Left cardiac atrium (tissue), 4 donors: ENCODE results near the gene CPT1C. TPM values are rescaled to one million over a fixed set of nuclear protein-coding genes. Genes with fewer than 3 reads are reported as not detected.

Experiments used
- ATAC-seq, 2 donors: fragments of 200-7000 bp; cut with Tn5 transposase; one replicate each; pipeline ENCODE4 v1.9.1; 2020; ENCODE audit warnings: mild to moderate bottlenecking in 2 of 2, moderate library complexity in 2 of 2
- DNase-seq: peaks from one replicate; pipeline ENCODE4 v3.0.0-alpha.2; 2020
- intact Hi-C, 2 donors: fragments of 100-400 bp; cut with DNase I; formaldehyde crosslinking; loops; one replicate each; pipeline versions ENCODE4 v1.14.1 to v1.15.1; 2022 to 2023
- microRNA-seq, 2 donors: library from miRNA; unstranded; fragments of <30 nt; microRNA quantifications; one replicate each; pipeline ENCODE4 v1.2.0, GENCODE V29; 2020
- total RNA-seq, 2 donors: library from RNA; stranded (reverse); fragmentation: NEBNext Ultra II Directional; extraction: Animal tissue kit (Norgen Biotek cat#: 25700); gene quantifications; one replicate each; pipeline ENCODE4 v1.2.1, GENCODE V29; 2021
- donor health status: DM: no; HTN: yes; CAD: no.
- donor health status: DM: no; HTN: yes; CAD: no; lungs with severe emphysema.
- donor health status: DM: yes; HTN: yes; CAD: no.
- donor health status: Dilated cardiomyopathy.

The CPT1C gene
- total RNA-seq, 2 donors from 2014 or later: 4.7 to 5.1 TPM

DNA sequence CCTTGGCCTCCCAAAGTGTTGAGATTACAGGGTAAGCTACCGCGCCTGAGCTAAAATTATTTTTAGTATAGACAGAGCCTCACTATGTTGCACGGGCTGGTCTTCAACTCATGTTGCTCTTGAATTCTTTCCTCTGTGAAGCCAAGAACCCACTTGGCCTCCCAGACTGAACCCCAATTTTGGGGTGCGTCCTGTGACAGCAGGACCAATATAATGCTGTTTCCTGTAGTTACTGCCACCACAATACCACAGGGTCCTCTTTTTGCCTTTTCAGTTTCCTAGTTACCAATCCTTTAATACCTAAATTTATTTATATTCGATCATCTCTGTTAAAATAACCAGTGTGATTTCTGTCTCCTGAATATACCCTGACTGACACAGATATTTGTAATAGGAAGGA is 39.2 kb downstream of the CPT1C start:
- intact Hi-C loops: no loop called here
- no peak for DNase-seq
- no peak for ATAC-seq

DNA sequence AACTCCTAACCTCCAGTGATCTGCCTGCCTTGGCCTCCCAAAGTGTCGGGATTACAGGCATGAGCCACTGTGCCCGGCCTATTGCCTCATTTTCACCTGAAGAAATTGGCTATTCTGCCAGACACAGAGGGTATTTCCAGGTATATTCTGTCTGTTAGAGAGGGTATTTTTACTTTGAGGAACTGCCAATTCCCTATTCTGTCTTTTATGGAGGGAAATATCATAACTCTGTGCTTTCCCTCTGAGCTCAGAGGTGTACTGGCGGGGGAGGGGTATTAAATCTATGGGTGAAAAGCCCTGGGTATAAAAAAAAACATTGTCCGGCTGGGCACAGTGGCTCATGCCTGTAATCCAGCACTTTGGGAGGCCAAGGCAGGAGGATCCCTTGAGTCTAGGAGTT is 47.4 kb downstream of the CPT1C start:
- no peak for DNase-seq
- ATAC-seq: no peak
- intact Hi-C loops: no loop called here

DNA sequence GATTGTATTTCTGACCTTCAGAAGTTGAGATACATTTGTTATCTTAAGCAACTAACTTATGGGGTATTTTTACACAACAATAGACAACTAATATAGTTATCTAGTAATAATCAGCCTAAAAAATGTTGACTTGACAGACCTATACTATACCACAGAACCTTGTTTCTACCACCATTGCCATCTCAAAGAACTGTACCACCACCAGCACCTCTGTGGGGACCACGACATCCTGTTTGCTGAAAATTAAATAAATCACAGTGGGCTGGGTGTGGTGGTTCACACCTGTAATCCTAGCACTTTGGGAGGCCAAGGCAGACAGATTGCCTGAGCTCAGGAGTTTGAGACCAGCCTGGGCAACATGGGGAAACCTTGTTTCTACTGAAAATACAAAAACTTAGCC is 48.2 kb downstream of the CPT1C start:
- ATAC-seq (no peak), DNase-seq (no peak)
- intact Hi-C loops: no loop called here

DNA sequence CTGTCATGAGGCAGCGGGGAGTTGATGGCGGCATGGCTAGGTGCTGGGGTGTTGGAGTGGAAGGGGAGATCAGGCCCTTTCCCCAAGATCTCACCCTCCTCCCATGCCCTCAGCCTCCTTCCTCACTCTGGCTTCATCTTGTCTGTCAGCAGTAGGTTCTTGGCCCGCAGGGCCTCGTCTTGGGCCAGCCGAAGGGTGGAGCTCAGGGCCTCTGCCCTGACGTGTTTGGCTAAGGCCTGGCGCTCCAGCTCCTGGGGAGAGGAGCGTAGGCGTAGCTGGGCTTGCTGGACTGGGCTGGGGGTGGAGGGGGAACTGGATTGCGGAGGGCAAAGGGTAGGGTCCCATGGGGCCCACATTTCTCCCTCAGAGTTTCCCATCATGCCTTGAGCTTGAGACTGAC is 49.0 kb downstream of the CPT1C start:
- intact Hi-C loops: no loop called here
- ATAC-seq (no peak), DNase-seq (no peak)

DNA sequence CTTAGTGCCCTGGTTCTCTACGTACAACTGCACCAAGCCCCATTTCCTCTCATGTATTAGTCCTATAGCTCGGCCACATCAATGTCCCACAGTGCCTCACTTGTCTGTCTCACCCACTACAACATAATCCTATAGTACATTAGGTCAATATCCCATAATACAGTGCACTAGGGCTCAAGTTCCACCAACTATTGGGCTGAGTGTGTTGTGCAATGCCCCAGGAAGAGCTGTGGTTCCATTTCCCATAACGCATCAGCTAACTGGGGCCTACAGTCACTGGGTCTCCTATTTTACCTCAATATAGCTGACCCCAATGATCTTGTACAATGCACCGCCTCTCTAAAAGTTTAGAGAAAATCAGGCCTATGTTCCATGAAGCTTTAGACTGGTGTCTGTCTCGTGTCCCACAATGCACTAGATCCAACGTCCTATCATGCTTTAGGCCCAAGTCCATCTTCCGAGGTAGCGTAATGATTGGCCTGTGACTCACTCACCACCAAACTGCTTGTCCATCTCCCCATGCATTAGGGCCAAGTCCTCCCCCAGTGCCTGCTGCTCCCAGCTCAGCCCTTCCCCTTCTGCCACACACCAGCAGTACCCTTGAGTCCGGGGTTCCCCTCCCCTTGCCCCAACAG is 50.4 kb downstream of the CPT1C start:
- intact Hi-C loops: no loop called here
- no peak for DNase-seq
- no peak for ATAC-seq

DNA sequence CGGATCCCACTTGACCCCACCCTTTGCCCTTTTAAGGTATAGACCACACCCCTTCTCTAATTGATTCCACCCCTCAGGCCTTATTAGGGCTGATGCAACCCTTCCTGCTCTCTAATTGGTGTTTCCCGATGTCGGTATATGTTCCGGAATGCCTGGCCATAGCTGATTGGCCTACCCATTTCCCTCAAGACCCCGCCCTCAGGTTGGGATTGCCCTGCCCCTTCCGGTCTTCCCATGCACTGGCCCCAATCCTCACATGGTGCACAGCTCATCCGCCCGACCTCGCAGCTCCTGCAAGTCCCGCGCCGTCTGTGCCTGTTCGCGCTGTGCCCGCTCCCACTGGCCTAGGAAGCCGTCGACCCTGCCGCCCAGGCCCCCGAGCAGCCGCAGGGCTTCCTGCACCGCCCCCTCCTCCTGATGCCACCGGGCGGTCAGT is 54.0 kb downstream of the CPT1C start:
- intact Hi-C loops: no loop called here
- ATAC-seq: no peak

DNA sequence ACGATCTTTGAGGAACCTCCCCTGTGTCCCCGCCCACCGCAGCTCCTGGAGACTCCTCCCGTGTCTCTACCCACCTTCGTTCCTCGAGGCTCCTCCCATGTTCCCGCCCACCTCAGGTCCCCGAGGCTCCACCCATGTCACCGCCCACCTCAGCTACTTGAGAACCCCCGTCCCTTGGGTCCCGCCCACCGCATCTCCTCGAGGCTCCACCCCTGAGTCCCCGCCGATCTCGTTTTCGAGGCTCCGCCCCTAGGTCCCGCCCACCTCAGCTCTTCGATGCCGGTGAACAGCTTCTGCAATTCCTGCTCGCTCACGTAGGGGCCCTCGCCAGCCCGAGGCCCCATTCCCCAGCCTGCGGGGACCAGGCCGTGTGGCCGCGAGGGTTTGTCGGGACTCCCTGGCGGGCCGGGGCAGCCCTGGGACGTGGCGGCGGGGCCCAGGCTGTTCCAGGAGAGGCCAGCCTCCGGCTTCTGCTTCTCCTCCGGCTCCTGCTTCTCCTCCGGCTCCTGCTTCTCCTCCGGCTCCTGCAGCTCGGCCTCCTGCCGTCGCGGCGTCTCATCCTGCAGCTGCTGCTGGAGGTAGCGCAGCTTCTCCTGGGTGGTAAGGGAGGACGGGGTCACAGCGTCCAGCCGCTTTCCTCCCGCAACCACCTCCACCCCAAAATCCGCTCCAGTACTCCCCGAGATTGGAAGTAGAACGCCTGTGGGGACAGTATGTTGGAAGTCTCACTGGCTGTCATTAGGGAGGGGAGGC is 55.5 kb downstream of the CPT1C start:
- DNase-seq: peak; percentile 70

More for the DNA sequence above, 54.0 kb downstream of the CPT1C start:
- no peak for DNase-seq

DNA sequence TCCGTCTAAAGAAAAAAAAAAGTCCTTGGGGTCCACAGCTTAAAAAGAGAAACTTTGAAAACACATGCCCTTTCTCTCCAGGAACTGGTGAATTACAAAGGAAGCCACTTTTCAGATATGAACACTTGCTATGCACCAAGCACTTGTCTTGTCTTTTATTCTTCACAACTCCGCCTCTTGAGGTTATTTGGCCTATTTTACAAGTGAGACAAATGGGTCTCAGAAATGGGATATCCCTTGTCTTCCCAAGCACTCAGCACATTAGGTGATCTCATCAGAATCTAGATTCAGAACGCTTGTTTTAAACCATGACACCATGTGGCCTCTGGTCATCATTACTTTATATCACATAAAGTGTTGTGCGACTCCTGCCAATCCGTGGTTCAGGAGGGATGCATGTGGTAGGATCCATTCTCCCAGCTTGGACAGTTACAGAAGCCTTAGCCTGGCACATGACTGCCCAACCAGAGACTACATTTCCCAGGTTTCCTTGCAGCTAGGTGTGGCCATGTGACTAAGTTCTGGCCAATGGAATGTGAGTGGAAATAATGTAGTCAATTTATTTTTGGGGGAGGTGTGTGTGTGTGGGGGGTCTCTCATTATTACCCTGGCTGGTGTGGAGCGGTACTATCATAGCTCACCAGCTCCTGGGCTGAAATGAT is 58.3 kb downstream of the CPT1C start:
- DNase-seq (no peak), ATAC-seq (peak; percentile 25 to 31)
- intact Hi-C loops: no loop called here

More for the DNA sequence above, 55.5 kb downstream of the CPT1C start:
- ATAC-seq: peak; percentile 49 to 75
- intact Hi-C loops: no loop called here

DNA sequence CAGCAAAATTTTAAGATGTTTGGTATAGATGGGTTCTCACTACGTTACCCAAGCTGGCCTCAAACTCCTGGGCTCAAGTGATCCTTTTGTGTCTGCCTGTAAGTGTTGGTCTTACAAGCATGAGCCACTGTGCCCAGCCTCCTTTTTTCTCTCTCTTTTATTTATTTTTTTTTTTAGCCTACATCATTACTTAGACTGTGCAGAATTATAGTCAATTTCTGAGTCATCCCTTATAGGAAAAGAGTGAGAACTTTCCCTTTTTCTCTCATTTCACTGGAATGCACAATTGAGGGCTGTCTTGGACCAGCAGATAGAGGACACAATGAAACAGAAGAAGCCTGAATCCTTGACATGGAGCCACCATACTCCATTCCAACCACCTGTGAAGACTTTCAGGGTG is 58.9 kb downstream of the CPT1C start:
- DNase-seq: no peak
- intact Hi-C loops: no loop called here
- ATAC-seq: no peak

DNA sequence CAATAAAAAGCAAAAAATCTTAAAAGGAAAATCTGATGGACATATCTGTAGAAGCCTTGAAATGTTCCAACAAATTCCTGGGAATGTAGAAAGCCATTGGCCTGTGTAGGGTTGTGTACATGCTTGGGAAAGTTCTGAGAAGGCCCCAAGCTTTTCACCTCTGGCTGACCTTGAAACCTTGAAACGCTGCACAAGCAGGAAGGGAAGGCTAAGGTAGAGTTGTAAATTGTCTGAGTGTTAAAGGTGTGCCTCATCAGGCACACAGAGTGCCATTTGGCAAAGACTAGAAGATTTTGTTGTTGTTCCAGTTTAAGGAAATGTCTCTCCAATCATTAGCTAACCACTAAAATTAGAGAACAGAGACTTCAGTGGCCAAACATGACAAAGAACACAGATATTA is 61.8 kb downstream of the CPT1C start:
- ATAC-seq: no peak
- DNase-seq: no peak
- intact Hi-C loops: no loop called here

DNA sequence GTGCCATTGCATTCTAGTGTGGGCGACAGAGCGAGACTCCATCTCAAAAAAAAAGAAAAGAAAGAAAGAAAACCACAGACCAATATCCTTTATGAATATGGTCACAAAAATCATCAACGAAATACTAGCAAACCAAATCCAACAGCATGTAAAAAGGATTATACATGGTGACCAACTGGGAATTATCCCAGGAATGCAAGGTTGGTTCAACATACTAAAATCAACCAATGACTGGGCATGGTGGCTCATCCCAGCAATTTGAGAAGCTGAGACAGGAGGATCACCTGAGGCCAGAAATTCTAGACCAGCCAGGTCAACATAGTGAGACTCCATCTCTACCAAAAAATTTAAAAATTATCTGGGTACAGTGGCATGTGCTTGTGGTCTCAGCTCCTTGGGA is 65.0 kb downstream of the CPT1C start:
- ATAC-seq: no peak
- DNase-seq: no peak
- intact Hi-C loops: no loop called here

DNA sequence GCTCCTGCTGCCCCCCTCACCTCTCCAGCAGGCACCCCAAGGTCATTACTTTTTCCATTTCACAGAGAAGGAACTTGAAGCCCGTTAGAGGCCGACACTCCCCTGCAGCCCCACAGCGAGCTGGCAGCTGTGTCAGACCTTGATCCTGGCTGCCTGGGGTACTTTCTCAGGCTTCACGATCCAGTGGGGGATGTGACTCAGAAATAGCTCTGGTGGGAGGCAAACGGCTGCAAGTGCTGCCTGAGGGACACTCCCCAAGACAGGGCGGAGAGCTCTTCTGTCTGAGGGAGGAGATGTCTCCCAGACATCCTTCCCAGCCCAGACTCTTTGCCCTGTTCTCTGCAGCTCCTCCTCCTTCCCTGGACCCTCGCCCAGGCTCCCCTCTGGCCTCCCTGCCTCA is 67.4 kb downstream of the CPT1C start:
- ATAC-seq (peak in 1 of 2 donors; percentile 66), DNase-seq (no peak)
- intact Hi-C loops: no loop called here

DNA sequence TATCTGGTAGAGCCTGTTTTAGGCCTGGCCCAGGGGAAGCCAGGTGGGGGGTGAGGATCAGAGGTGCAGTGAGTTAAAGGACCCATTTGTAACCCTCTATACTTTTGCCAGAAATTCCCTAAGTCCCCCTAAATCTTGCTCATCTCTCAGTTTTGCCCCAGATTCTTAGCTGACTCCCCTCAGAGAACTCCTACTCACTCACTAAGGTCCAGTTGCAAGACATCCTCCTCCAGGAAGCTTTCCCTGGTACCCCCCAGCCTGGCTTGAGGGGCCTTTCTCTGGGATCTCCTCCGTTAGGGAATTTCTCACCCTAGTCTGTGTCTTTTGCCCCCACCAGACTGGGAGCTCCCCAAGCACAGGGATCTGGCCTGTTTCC is 70.3 kb downstream of the CPT1C start:
- no peak for DNase-seq
- intact Hi-C loops: loop anchor here in 1 of 2 donors (5.0 kb wide), 1 partner anchor 69 kb away; the partner anchor contains the start of gene CPT1C
- ATAC-seq: no peak

DNA sequence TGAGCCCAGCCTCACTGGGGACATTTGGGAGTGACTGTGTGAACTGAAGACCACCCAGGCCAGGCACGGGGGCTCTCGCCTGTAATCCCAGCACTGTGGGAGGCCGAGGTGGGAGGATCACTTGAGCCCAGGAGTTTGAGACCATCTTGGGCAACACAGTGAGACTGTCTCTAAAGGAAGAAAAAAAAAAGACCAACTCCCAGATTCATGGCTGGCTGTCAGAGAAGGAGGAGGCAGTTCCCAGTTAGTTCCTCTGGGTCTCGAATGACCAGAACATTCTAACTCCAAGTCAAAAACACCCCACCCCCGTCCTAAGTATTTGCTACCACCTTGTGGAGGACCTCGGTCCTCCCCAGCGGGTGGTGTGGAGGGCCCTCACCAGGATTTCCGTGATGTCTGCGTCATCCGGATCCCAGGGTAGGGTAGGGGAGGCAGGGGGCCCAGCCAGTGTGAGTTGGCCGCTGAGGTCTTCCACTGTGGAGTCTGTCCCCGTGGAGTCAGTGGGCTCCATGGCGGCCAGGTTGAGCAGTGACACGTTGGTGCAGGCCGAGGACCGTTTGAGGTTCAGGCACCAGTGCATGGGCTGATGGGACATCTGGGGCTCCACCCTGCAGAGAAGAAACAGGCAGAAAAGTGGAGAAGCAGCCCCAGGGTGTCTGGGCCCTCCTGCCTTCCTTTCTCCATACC is 70.9 kb downstream of the CPT1C start:
- ATAC-seq (no peak), DNase-seq (peak; percentile 62)
- intact Hi-C loops: loop anchor here in 1 of 2 donors (5.0 kb wide), 1 partner anchor 69 kb away; the partner anchor contains the start of gene CPT1C

DNA sequence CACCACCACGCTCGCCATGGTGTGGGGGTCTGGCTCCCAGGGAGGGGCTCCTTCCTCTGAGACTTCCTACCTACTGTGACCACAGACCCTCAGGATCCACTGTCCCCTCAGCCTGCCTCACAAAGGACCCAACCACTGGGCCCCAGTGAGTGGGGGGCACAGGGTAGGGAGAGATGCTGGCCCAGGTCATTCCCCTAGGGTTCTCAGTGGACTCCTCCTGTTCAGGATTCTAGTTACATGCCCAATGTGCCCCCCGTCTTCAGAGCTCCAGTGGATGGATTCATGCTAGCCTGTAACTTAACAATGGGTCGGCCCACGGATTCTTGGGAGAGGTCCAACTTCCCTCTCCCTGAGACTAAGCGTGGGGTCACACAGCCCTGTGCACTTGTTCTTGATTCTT is 72.3 kb downstream of the CPT1C start, which contains the start of gene TSKS:
Gene TSKS (minus strand): TSS at position 77 of the 400 bp plus-strand sequence. CDS start 59 bp downstream, at position 18.
- no peak for ATAC-seq
- intact Hi-C loops: loop anchor here in 1 of 2 donors (5.0 kb wide), 1 partner anchor 71 kb away; the partner anchor contains the start of gene CPT1C
- no peak for DNase-seq

Small RNA genes within 50 kb of the gene (microRNA-seq; reads per million reads assigned to microRNA genes)
- gene MIR5088: 0 to 0.27 reads per million in 2 donors

Other genes starting within 250 kb of the CPT1C start
- 1 to 10 TPM; 1.7 to 2.5 TPM for gene SLC17A7, start 249.6 kb upstream of the CPT1C start, total RNA-seq
- gene PIH1D1, start 239.3 kb upstream of the CPT1C start, total RNA-seq: 10 to 100 TPM; 32.2 to 42.5 TPM
- gene ALDH16A1, start 237.9 kb upstream of the CPT1C start, total RNA-seq: 10 to 100 TPM; 16.8 to 17.5 TPM
- gene FLT3LG, start 216.9 kb upstream of the CPT1C start, total RNA-seq: 1 to 10 TPM; 4.9 to 6.0 TPM
- gene RPL13A, start 203.5 kb upstream of the CPT1C start, total RNA-seq: 1,000 to 10,000 TPM; 1,559 to 1,594 TPM
- 1,000 to 10,000 TPM; 1,060 to 1,184 TPM for gene RPS11, start 194.7 kb upstream of the CPT1C start, total RNA-seq
- 100 to 1,000 TPM; 156 to 202 TPM for gene FCGRT, start 178.5 kb upstream of the CPT1C start, total RNA-seq
- 10 to 100 TPM; 27.3 to 34.9 TPM for gene RCN3, start 163.1 kb upstream of the CPT1C start, total RNA-seq
- gene NOSIP, start 110.6 kb upstream of the CPT1C start, total RNA-seq: 10 to 100 TPM; 43.6 to 48.6 TPM
- gene PRRG2, start 109.8 kb upstream of the CPT1C start, total RNA-seq: 1 to 10 TPM in 1 of 2 donors, under 1 TPM in 1; 0.68 to 1.1 TPM
- 10 to 100 TPM; 12.9 to 15.9 TPM for gene PRR12, start 99.9 kb upstream of the CPT1C start, total RNA-seq
- gene RRAS, start 51.0 kb upstream of the CPT1C start, total RNA-seq: 10 to 100 TPM; 85.6 to 95.0 TPM
- gene SCAF1, start 48.9 kb upstream of the CPT1C start, total RNA-seq: 10 to 100 TPM; 38.6 to 46.9 TPM
- 10 to 100 TPM; 46.3 to 48.1 TPM for gene IRF3, start 25.3 kb upstream of the CPT1C start, total RNA-seq
- gene BCL2L12, start 25.2 kb upstream of the CPT1C start, total RNA-seq: 10 to 100 TPM; 12.0 to 12.5 TPM
- 100 to 1,000 TPM; 137 to 159 TPM for gene PRMT1, start 13.8 kb upstream of the CPT1C start, total RNA-seq
- gene ADM5, start 1.5 kb upstream of the CPT1C start, total RNA-seq: 1 to 10 TPM; 1.1 to 1.2 TPM
- 1 to 10 TPM in 1 of 2 donors, under 1 TPM in 1; 0.76 to 1.1 TPM for gene TSKS, start 72.2 kb downstream of the CPT1C start, total RNA-seq
- gene AP2A1, start 75.9 kb downstream of the CPT1C start, total RNA-seq: 10 to 100 TPM; 68.0 to 77.8 TPM
- 10 to 100 TPM; 11.0 to 16.2 TPM for gene FUZ, start 122.2 kb downstream of the CPT1C start, total RNA-seq
- gene MED25, start 127.2 kb downstream of the CPT1C start, total RNA-seq: 10 to 100 TPM; 48.7 to 55.6 TPM
- 100 to 1,000 TPM; 113 to 122 TPM for gene PTOV1, start 160.0 kb downstream of the CPT1C start, total RNA-seq
- gene PNKP, start 176.5 kb downstream of the CPT1C start, total RNA-seq: 10 to 100 TPM; 38.7 to 54.5 TPM
- 10 to 100 TPM; 33.5 to 36.6 TPM for gene AKT1S1, start 186.2 kb downstream of the CPT1C start, total RNA-seq
- gene TBC1D17, start 186.6 kb downstream of the CPT1C start, total RNA-seq: 10 to 100 TPM; 28.3 to 36.0 TPM
- under 1 TPM; 0.34 to 0.38 TPM for gene IL4I1, start 205.8 kb downstream of the CPT1C start, total RNA-seq
- 10 to 100 TPM; 16.6 to 18.9 TPM for gene ATF5, start 238.1 kb downstream of the CPT1C start, total RNA-seq
- 10 to 100 TPM; 28.1 to 29.8 TPM for gene NUP62, start 238.4 kb downstream of the CPT1C start, total RNA-seq